HG02610 (cell line): Measurements from ENCODE around the gene ETV2.
"Not testable (repeated sequence)": the region's sequence is repeated elsewhere in the genome, so short reads cannot be mapped to it uniquely, and the experiment has no call there.

Experiments
- ATAC-seq: cut with Tn5 transposase; IDR thresholded peaks from one replicate; pipeline ENCODE4 v1.9.1; 2021; ENCODE audit warnings: mild to moderate bottlenecking, moderate library complexity; ENCODE audit not compliant: unreplicated experiment

The ETV2 gene

GRCh38 chr19:35656700-35657099, 15.2 kb downstream of the ETV2 start:
- no peak for ATAC-seq

GRCh38 chr19:35657904-35658700, 16.6 kb downstream of the ETV2 start:
- no peak for ATAC-seq

- ATAC-seq = no peak
Observed at GRCh38 chr19:35661995-35662340, 20.4 kb downstream of the ETV2 start.

GRCh38 chr19:35663981-35664380, 22.4 kb downstream of the ETV2 start:
- no peak for ATAC-seq

- ATAC-seq = no peak
Observed at GRCh38 chr19:35665157-35665556, 23.6 kb downstream of the ETV2 start.

GRCh38 chr19:35665604-35666003, 24.1 kb downstream of the ETV2 start:
- ATAC-seq = no peak

- no peak for ATAC-seq
Observed at GRCh38 chr19:35666251-35666913, 24.8 kb downstream of the ETV2 start, which contains the start of gene UPK1A. Gene UPK1A, plus strand, starts transcription at chr19:35666517. Its CDS starts 296 bp downstream, at chr19:35666813.

- no peak for ATAC-seq
Observed at GRCh38 chr19:35669566-35669965, 28.0 kb downstream of the ETV2 start.

- ATAC-seq = no peak
Observed at GRCh38 chr19:35669974-35670373, 28.4 kb downstream of the ETV2 start.

- ATAC-seq = no peak
Observed at GRCh38 chr19:35670686-35671085, 29.1 kb downstream of the ETV2 start.

- ATAC-seq = no peak
Observed at GRCh38 chr19:35671818-35672217, 30.3 kb downstream of the ETV2 start.

- ATAC-seq = peak; percentile 44
Observed at GRCh38 chr19:35673121-35673804, 31.7 kb downstream of the ETV2 start.

GRCh38 chr19:35675589-35676140, 34.1 kb downstream of the ETV2 start:
- ATAC-seq = no peak

GRCh38 chr19:35689836-35690235, 48.3 kb downstream of the ETV2 start:
- ATAC-seq = no peak

GRCh38 chr19:35691106-35691505, 49.6 kb downstream of the ETV2 start:
- not testable (repeated sequence) for ATAC-seq

GRCh38 chr19:35692010-35692409, 50.5 kb downstream of the ETV2 start:
- no peak for ATAC-seq

GRCh38 chr19:35693422-35693821, 51.9 kb downstream of the ETV2 start:
- no peak for ATAC-seq

- ATAC-seq = peak; percentile 56
Observed at GRCh38 chr19:35693835-35694599, 52.5 kb downstream of the ETV2 start.
